ENCODE measurements around the gene OR52N1.

DNA sequence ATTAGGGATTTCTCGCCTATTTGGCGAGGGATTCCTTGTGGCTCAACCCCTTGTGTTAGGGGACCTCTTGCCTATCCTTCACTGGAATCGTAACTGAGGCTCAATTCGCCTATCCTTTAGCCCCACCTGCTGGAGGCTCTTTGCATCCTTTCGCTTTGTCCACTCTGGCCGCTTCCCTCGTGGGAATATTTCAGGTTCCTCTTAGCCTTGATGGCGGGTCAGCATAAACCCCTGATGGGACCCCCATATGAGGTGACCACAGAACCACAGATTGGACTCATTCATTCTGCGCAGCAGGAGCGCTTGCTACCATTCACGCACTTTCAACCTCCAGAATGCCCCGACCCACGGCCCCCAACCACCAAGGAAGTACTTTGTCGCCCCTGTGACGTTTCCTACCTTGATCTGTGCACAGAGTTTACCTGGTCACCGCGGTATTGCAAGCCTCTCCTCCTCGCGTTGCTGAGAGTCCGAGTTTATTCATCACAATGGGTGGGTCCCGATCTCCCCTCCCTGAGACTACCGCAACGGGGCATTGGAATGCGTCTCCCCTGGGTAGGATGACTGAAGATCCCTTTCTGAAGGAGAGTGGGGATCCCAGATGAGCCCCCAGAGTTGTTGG, 17.5 kb upstream of the OR52N1 start, which contains the start of gene OR52N2:
- TF ChIP-seq CTCF (IDR thresholded peaks at IDR 0.05) (peak in 1 of 3 donors; percentile 58), POLR2A (IDR thresholded peaks at IDR 0.05) (no peak)
